Measurements from ENCODE around the gene COASY. TPM values are rescaled to one million over a fixed set of nuclear protein-coding genes. Genes with fewer than 3 reads are reported as not detected.
"Not testable (repeated sequence)": the region's sequence is repeated elsewhere in the genome, so short reads cannot be mapped to it uniquely, and the experiment has no call there.

Gene COASY
- total RNA-seq, 1 experiment from 2014 or later: 46.7 TPM

DNA sequence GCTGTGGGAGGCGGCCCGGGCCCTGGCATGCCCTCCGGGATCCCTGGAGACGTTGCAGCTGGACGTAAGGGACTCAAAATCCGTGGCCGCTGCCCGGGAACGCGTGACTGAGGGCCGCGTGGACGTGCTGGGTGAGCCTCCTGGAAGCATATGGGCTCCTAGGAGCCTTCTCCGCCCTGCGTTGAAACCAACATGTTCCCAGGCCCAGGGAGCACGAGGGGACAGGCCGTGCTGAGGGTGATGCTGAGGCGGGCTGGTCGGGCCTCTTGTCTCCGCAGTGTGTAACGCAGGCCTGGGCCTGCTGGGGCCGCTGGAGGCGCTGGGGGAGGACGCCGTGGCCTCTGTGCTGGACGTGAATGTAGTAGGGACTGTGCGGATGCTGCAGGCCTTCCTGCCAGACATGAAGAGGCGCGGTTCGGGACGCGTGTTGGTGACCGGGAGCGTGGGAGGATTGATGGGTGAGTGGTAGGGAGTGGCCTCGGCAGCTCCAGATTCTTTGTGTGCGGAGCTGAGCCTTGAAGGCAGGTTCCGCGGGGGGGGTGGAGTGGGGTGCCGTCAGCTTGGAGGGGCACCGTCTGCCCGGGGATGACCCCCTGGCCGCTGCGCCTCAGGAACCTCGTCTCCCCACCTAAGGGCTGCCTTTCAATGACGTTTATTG, 8.7 kb upstream of the COASY start:
- Histone ChIP-seq H3K9ac (ENCODE audit: low read length) (no peak overlapping the region), H3K27ac (ENCODE audit: low read length) (no peak overlapping the region), H4K20me1 (ENCODE audit: insufficient read depth, low read depth, low read length) (no peaks in the 10 kb centered on the region), H3K36me3 (ENCODE audit: insufficient read depth, low read length) (no peaks in the 10 kb centered on the region), H3K9me2 (replicated peaks; ENCODE audit: insufficient read depth, low read length) (no peaks in the 10 kb centered on the region), H3K79me2 (ENCODE audit: low read length) (peaks cover 7% of the 10 kb centered on the region), H2AFZ (ENCODE audit: low read length) (no peak overlapping the region), H3K27me3 (ENCODE audit: low read length) (no peaks in the 10 kb centered on the region), H3K9me3 (ENCODE audit: low read length) (no peaks in the 10 kb centered on the region), H3K4me1 (ENCODE audit: low read length) (peaks cover 32% of the 10 kb centered on the region), H3K4me2 (ENCODE audit: low read depth, low read length, poor library complexity, severe bottlenecking) (peak overlapping the region; percentile 89), H3K4me3 (ENCODE audit: low read length) (peak overlapping the region; percentile 83; the same call in 1 of the 2 replicates)
- no peak for DNase-seq

DNA sequence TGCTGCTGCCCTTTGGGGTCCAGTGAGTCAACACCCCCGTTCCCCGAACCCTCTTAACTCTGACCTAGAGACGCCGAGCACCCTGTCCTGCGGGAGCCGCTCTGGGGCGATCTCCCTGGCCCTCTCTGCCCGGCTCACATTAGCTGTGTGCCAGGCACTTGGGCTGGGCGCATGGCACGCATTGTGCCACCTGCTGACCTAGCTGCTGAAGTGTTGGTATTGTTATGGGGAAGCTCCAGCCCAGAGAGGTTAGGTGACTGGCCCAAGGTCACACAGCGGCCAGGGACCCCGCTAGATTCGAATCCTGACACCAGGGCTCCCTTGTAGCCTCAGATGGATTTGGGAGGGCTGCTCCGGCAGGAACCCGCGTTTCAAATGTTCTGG, 8.1 kb upstream of the COASY start:
- no peaks in the 10 kb centered on the region for H3K36me3 ChIP-seq (ENCODE audit: insufficient read depth, low read length)
- H3K27ac ChIP-seq (ENCODE audit: low read length): no peak overlapping the region
- H2AFZ ChIP-seq (ENCODE audit: low read length): no peak overlapping the region
- peak overlapping the region; percentile 89 for H3K9ac ChIP-seq (ENCODE audit: low read length)
- H3K4me1 ChIP-seq (ENCODE audit: low read length): peaks cover 27% of the 10 kb centered on the region
- no peaks in the 10 kb centered on the region for H3K9me2 ChIP-seq (replicated peaks; ENCODE audit: insufficient read depth, low read length)
- peak overlapping the region; percentile 83 for H3K4me3 ChIP-seq (ENCODE audit: low read length)
- H3K9me3 ChIP-seq (ENCODE audit: low read length): no peaks in the 10 kb centered on the region
- H3K79me2 ChIP-seq (ENCODE audit: low read length): peaks cover 7% of the 10 kb centered on the region
- DNase-seq: no peak
- H3K4me2 ChIP-seq (ENCODE audit: low read depth, low read length, poor library complexity, severe bottlenecking): peak overlapping the region; percentile 89
- H4K20me1 ChIP-seq (ENCODE audit: insufficient read depth, low read depth, low read length): no peaks in the 10 kb centered on the region
- no peaks in the 10 kb centered on the region for H3K27me3 ChIP-seq (ENCODE audit: low read length)

DNA sequence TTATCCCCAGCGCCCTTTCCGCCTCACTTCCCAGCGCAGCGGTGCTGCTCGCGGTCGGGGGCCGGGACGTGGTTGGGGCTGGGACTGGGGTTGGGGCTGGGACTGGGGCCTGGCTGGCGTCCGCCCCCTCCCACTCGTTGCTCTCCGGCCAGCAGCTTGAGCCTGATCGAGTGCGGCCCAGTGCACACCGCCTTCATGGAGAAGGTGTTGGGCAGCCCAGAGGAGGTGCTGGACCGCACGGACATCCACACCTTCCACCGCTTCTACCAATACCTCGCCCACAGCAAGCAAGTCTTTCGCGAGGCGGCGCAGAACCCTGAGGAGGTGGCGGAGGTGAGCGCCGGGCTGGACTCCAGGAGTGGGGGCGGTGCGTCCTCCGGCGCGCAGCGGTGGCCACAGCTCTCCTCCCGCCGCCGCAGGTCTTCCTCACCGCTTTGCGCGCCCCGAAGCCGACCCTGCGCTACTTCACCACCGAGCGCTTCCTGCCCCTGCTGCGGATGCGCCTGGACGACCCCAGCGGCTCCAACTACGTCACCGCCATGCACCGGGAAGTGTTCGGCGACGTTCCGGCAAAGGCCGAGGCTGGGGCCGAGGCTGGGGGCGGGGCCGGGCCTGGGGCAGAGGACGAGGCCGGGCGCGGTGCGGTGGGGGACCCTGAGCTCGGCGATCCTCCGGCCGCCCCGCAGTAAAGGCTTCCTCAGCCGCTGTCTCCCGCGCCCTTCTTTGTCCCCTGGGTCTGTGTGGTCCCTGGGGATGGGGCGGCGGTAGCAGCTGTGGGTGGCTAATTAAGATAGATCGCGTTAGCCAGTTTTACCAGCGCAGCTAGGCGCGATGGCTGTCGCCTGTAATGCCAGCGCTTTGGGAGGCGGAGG, 7.5 kb upstream of the COASY start:
- no peaks in the 10 kb centered on the region for H4K20me1 ChIP-seq (ENCODE audit: insufficient read depth, low read depth, low read length)
- peak overlapping the region; percentile 83 for H3K4me3 ChIP-seq (ENCODE audit: low read length)
- no peaks in the 10 kb centered on the region for H3K27me3 ChIP-seq (ENCODE audit: low read length)
- DNase-seq: peak; percentile 96
- H3K79me2 ChIP-seq (ENCODE audit: low read length): peaks cover 7% of the 10 kb centered on the region
- peak overlapping the region; percentile 66 for H3K27ac ChIP-seq (ENCODE audit: low read length)
- peak overlapping the region; percentile 81 for H2AFZ ChIP-seq (ENCODE audit: low read length)
- H3K9ac ChIP-seq (ENCODE audit: low read length): peak overlapping the region; percentile 89
- peaks cover 22% of the 10 kb centered on the region for H3K4me1 ChIP-seq (ENCODE audit: low read length)
- peak overlapping the region; percentile 89 for H3K4me2 ChIP-seq (ENCODE audit: low read depth, low read length, poor library complexity, severe bottlenecking)
- no peaks in the 10 kb centered on the region for H3K9me2 ChIP-seq (replicated peaks; ENCODE audit: insufficient read depth, low read length)
- H3K9me3 ChIP-seq (ENCODE audit: low read length): no peaks in the 10 kb centered on the region
- no peaks in the 10 kb centered on the region for H3K36me3 ChIP-seq (ENCODE audit: insufficient read depth, low read length)

DNA sequence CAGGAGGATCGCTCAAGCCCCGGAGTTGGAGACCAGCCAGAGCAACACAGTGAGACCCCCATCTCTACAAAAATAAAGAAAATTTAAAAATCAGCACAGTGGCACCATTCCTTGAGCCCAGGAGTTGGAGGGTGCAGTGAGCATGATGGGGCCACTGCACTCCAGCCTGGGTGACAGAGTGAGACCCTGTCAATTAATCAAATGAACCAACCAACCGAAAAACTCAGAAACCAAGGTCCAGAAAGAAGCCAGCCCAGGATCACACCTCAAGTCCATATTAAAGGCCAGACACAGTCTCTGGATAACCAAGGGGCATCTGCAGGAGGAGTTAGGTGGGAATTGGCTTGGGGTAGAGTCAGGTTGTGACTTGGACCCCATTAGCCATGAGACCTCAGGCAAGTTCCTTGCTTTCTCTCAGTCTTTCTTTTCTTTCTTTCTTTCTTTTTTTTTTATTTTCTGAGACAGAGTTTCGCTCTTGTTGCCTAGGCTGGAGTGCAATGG, 6.8 kb upstream of the COASY start:
- no peak for DNase-seq
- Histone ChIP-seq H3K27ac (ENCODE audit: low read length) (peak overlapping the region; percentile 66), H3K9ac (ENCODE audit: low read length) (peak overlapping the region; percentile 89), H3K4me3 (ENCODE audit: low read length) (peak overlapping the region; percentile 83), H4K20me1 (ENCODE audit: insufficient read depth, low read depth, low read length) (no peaks in the 10 kb centered on the region), H3K27me3 (ENCODE audit: low read length) (no peaks in the 10 kb centered on the region), H3K36me3 (ENCODE audit: insufficient read depth, low read length) (no peaks in the 10 kb centered on the region), H2AFZ (ENCODE audit: low read length) (0 out of 2 replicates have a peak overlapping the region, but pooled peaks have one; percentile 81), H3K9me3 (ENCODE audit: low read length) (no peaks in the 10 kb centered on the region), H3K4me1 (ENCODE audit: low read length) (peaks cover 22% of the 10 kb centered on the region), H3K79me2 (ENCODE audit: low read length) (peaks cover 7% of the 10 kb centered on the region), H3K9me2 (replicated peaks; ENCODE audit: insufficient read depth, low read length) (no peaks in the 10 kb centered on the region), H3K4me2 (ENCODE audit: low read depth, low read length, poor library complexity, severe bottlenecking) (peak overlapping the region; percentile 89)

DNA sequence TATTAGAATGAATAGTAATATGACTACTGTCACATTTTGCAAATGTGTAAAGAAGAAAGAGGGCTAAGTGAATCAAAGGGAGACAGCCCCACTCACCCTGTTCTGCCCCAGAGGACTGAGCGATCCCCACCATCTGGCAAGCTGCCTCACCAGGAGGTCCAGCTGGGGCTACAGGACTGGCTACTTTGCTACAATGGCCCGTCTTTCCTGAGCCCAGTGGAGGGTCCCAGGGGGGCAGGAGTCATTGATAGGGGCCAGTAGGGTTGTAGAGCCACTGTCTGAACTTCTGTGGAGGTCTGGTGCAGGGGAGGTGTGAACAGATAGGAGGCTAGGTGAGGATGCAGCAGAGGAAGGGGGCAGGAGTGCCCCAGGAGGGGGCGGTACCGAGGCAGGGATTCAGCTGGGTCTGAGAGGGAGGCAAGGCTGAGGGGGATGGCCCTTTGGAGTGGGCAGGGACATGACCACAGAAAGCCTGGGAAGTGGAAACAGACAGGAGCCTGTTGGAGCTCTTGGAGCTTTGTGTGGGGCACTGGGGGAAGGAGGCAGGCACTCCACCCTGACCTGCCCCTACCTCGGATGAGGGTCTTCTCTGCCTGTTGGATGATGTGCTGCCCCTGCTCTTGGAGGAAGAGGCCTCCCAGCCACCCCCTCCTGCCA, 5.9 kb upstream of the COASY start:
- H3K79me2 ChIP-seq (ENCODE audit: low read length); H3K9me2 ChIP-seq (replicated peaks; ENCODE audit: insufficient read depth, low read length); H3K36me3 ChIP-seq (ENCODE audit: insufficient read depth, low read length); H3K9me3 ChIP-seq (ENCODE audit: low read length); H3K27me3 ChIP-seq (ENCODE audit: low read length); DNase-seq; H2AFZ ChIP-seq (ENCODE audit: low read length); H4K20me1 ChIP-seq (ENCODE audit: insufficient read depth, low read depth, low read length): not testable (repeated sequence)
- Histone ChIP-seq H3K4me3 (ENCODE audit: low read length) (peak overlapping the region; percentile 83; the same call in 1 of the 2 replicates), H3K4me1 (ENCODE audit: low read length) (peaks cover 22% of the 10 kb centered on the region), H3K4me2 (ENCODE audit: low read depth, low read length, poor library complexity, severe bottlenecking) (peak overlapping the region; percentile 89), H3K9ac (ENCODE audit: low read length) (peak overlapping the region; percentile 89; the same call in 1 of the 2 replicates), H3K27ac (ENCODE audit: low read length) (peak overlapping the region; percentile 66; the same call in 1 of the 2 replicates)

DNA sequence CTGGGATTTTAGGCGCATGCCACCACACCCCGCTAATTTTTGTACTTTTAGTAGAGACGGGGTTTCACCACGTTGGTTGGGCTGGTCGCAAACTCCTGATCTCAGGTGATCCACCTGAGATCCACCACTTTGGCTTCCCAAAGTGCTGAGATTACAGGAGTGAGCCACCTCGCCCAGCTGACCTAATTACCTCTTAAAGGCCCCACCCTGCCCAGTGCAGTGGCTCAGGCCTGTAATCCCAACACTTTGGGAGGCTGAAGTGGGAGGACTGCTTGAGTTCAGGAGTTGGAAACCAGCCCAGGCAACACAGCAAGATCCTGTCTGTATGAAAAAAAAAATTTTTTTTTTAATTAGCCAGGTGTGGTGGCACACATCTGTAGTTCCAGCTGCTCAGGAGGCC, 2.9 kb upstream of the COASY start:
- H3K27ac ChIP-seq (ENCODE audit: low read length): no peak overlapping the region
- no peaks in the 10 kb centered on the region for H3K9me2 ChIP-seq (replicated peaks; ENCODE audit: insufficient read depth, low read length)
- no peak overlapping the region for H3K4me3 ChIP-seq (ENCODE audit: low read length)
- peaks cover 33% of the 10 kb centered on the region for H3K4me1 ChIP-seq (ENCODE audit: low read length)
- H3K9me3 ChIP-seq (ENCODE audit: low read length): no peaks in the 10 kb centered on the region
- no peaks in the 10 kb centered on the region for H3K27me3 ChIP-seq (ENCODE audit: low read length)
- no peak overlapping the region for H3K4me2 ChIP-seq (ENCODE audit: low read depth, low read length, poor library complexity, severe bottlenecking)
- no peak for DNase-seq
- no peaks in the 10 kb centered on the region for H4K20me1 ChIP-seq (ENCODE audit: insufficient read depth, low read depth, low read length)
- peaks cover 33% of the 10 kb centered on the region for H3K79me2 ChIP-seq (ENCODE audit: low read length)
- no peaks in the 10 kb centered on the region for H3K36me3 ChIP-seq (ENCODE audit: insufficient read depth, low read length)
- no peak overlapping the region for H3K9ac ChIP-seq (ENCODE audit: low read length)
- no peak overlapping the region for H2AFZ ChIP-seq (ENCODE audit: low read length)

DNA sequence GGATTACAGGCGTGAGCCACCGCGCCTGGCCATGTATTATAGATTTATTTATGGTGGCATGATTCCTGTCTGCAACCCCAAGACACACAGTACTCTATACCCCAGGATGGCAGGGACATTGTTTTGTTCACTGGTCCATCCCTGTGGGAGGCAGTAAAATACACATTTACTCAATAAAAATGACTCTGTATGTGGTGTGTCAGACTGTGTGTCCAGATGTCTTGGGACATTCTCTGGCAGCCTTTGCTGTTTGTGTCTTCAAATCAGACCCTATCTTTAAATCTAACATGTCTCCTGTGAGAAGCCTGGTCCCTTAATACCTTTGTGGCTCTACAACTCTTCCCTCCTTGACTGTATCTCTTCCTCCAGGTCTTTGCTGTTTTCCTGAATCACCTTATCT, 1.7 kb upstream of the COASY start:
- H3K4me2 ChIP-seq (ENCODE audit: low read depth, low read length, poor library complexity, severe bottlenecking): no peak overlapping the region
- H3K9me2 ChIP-seq (replicated peaks; ENCODE audit: insufficient read depth, low read length): no peaks in the 10 kb centered on the region
- H2AFZ ChIP-seq (ENCODE audit: low read length): no peak overlapping the region
- no peaks in the 10 kb centered on the region for H3K9me3 ChIP-seq (ENCODE audit: low read length)
- H3K9ac ChIP-seq (ENCODE audit: low read length): no peak overlapping the region
- H3K27me3 ChIP-seq (ENCODE audit: low read length): no peaks in the 10 kb centered on the region
- H3K79me2 ChIP-seq (ENCODE audit: low read length): peaks cover 33% of the 10 kb centered on the region
- peaks cover 30% of the 10 kb centered on the region for H3K4me1 ChIP-seq (ENCODE audit: low read length)
- DNase-seq: no peak
- H3K4me3 ChIP-seq (ENCODE audit: low read length): no peak overlapping the region
- no peaks in the 10 kb centered on the region for H4K20me1 ChIP-seq (ENCODE audit: insufficient read depth, low read depth, low read length)
- H3K36me3 ChIP-seq (ENCODE audit: insufficient read depth, low read length): peaks cover 2% of the 10 kb centered on the region; the same call in 1 of the 2 replicates
- H3K27ac ChIP-seq (ENCODE audit: low read length): no peak overlapping the region
